Astrocyte of the cerebellum (primary cell): ENCODE measurements around the gene TOR1AIP2.
"Not testable (repeated sequence)": the region's sequence is repeated elsewhere in the genome, so short reads cannot be mapped to it uniquely, and the experiment has no call there.

Experiments used
- DNase-seq: peaks from one replicate; pipeline ENCODE4 v3.0.0-alpha.2; 2011; ENCODE audit warnings: low read depth
- H3K4me3 ChIP-seq: 2 replicates; pipeline ENCODE4 v1.5.1; 2011; ENCODE audit warnings: mild to moderate bottlenecking, low read depth, low read length, moderate library complexity
- CTCF ChIP-seq: IDR thresholded peaks from 2 replicates; pipeline ENCODE4 v1.5.1; 2012; ENCODE audit warnings: low read length, low read depth, moderate library complexity, mild to moderate bottlenecking; ENCODE audit errors: missing control alignments
- in situ Hi-C: cut with HindIII; loops from 2 replicates; pipeline ENCODE4 v1.10.0; 2017; ENCODE audit warnings: low sequenced_read_pairs

TOR1AIP2 gene

DNA sequence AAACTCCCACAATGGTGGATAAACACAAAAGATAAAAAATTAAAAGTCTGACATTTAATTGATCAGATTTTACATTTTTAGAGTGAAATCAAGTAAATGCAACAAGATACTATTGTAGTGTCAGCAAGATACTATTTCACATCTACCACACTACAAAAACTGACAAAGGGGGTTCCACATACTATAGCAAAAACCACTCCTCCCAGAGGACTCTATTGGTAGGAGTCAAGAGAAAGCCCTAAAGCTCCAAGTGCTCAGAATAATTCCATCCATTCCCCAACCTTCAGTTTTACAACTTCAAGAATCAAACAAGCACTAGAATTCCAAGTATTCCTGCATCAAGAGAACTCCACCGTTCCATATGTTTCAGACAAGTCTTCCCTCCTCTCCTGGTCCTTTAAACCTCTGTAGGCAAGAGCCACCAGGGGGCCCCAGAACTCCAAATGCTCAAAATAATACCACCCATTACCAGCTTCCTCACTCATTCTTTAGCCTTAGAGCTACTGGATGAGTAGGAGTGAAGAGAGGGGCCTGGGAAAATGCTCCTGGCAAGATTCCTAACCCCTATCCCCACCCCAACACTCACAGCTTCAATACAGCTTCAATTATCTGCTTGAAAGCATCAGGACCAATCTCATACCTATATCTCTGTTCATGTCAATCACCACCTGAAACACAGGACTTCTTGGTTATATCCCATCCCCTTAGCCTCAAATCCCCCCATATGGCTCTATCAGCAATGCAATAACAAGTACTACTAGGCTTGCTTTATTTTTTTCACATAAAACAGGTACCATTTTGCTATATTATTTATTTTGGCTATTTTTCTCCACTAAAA is 9.9 kb downstream of the TOR1AIP2 start:
- TF ChIP-seq CTCF: peak; percentile 84
- in situ Hi-C loops: no loop called here
- H3K4me3 ChIP-seq: no peak overlapping the region
- peak; percentile 29 for DNase-seq

GRCh38 chr1:179866616-179867015 is 11.0 kb downstream of the TOR1AIP2 start:
- in situ Hi-C loops: no loop called here
- DNase-seq: no peak
- no peak overlapping the region for H3K4me3 ChIP-seq
- TF ChIP-seq CTCF: no peak

DNA sequence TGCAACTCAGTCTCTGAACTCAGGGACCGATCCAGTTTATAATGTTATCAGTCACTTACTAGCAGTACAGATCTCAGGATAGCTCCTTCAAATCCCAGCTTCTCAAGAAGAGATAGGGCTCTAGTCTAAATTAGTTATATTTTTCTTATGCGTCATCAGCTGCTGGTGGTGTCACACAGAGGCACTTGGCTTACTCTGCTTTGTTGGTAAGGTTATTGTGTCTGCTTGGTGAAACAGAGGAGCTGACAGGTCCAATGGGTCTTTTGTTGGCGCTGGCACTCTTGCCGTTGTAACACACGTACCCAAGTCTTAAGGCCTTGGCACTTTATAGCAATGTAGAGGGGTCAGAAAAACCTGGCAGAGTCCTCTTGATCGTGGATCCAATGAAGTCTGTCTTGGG is 12.2 kb downstream of the TOR1AIP2 start:
- TF ChIP-seq CTCF: no peak
- in situ Hi-C loops: no loop called here
- no peak overlapping the region for H3K4me3 ChIP-seq
- no peak for DNase-seq

- in situ Hi-C loops: no loop called here
- DNase-seq: no peak
- TF ChIP-seq CTCF: no peak
- H3K4me3 ChIP-seq: no peak overlapping the region
Observed at GRCh38 chr1:179860652-179861051, 17.0 kb downstream of the TOR1AIP2 start.

- TF ChIP-seq CTCF: no peak
- in situ Hi-C loops: no loop called here
- H3K4me3 ChIP-seq: no peak overlapping the region
- no peak for DNase-seq
Observed at GRCh38 chr1:179857009-179857408, 20.6 kb downstream of the TOR1AIP2 start.

GRCh38 chr1:179856296-179856695 is 21.3 kb downstream of the TOR1AIP2 start:
- no peak for DNase-seq
- in situ Hi-C loops: no loop called here
- no peak overlapping the region for H3K4me3 ChIP-seq
- TF ChIP-seq CTCF: no peak

DNA sequence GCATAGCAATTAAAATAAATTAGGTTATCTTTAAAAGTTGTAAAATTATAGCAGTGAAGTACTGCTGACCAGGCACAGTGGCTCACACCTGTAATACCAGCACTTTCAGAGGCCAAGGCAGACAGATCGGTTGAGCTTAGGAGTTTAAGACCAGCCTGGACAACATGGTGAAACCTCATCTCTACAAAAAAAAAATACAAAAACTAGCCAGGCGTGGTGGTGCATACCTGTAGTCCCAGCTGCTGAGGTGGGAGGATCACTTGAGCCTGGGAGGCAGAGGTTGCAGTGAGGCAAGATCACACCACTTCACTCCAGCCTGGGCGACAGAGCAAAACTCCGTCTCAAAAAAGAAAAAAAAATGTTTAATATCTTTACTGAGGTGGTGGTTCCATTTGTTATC is 21.8 kb downstream of the TOR1AIP2 start:
- in situ Hi-C loops, DNase-seq: not testable (repeated sequence)

More for the DNA sequence above, 21.8 kb downstream of the TOR1AIP2 start:
- H3K4me3 ChIP-seq: not testable (repeated sequence)
